HUES6 (cell line): ENCODE data around the gene EXD1.
"Not testable (repeated sequence)": the region's sequence is repeated elsewhere in the genome, so short reads cannot be mapped to it uniquely, and the experiment has no call there.

ENCODE experiments used
- H3K27ac ChIP-seq: 2 replicates; pipeline ENCODE4 v1.7.0; 2013; ENCODE audit warnings: low read depth, mild to moderate bottlenecking, low read length, inconsistent platforms
- H3K27me3 ChIP-seq: 2 replicates; pipeline ENCODE4 v1.6.1; 2013; ENCODE audit warnings: low read length; ENCODE audit not compliant: control insufficient read depth, insufficient read depth
- H3K36me3 ChIP-seq: 2 replicates; pipeline ENCODE4 v1.6.1; 2013; ENCODE audit warnings: low read length; ENCODE audit not compliant: control insufficient read depth, insufficient read depth
- H3K4me1 ChIP-seq: 2 replicates; pipeline ENCODE4 v1.6.1; 2013; ENCODE audit warnings: low read length; ENCODE audit not compliant: control insufficient read depth, insufficient read depth
- H3K4me3 ChIP-seq: 2 replicates; pipeline ENCODE4 v1.5.1; 2013; ENCODE audit warnings: low read depth, low read length
- H3K9ac ChIP-seq: one replicate; pipeline ENCODE4 v1.6.1; 2013; ENCODE audit warnings: mild to moderate bottlenecking, low read length
- H3K9me3 ChIP-seq: 2 replicates; pipeline ENCODE4 v1.6.1; 2013; ENCODE audit warnings: low read depth, low read length; ENCODE audit not compliant: control insufficient read depth, insufficient read depth

The EXD1 gene

GRCh38 chr15:41256577-41257038, 26.1 kb upstream of the EXD1 start:
- no peaks in the 10 kb centered on the region for H3K27me3 ChIP-seq
- H3K9me3 ChIP-seq = no peaks in the 10 kb centered on the region
- peaks cover 22% of the 10 kb centered on the region for H3K36me3 ChIP-seq
- peaks cover 8% of the 10 kb centered on the region; the same call in 1 of the 2 replicates for H3K4me1 ChIP-seq
- H3K9ac ChIP-seq = no peak overlapping the region
- no peak overlapping the region for H3K27ac ChIP-seq
- H3K4me3 ChIP-seq = no peak overlapping the region

GRCh38 chr15:41256103-41256502, 25.5 kb upstream of the EXD1 start:
- Histone ChIP-seq H3K36me3 (peaks cover 22% of the 10 kb centered on the region), H3K9ac (no peak overlapping the region), H3K9me3 (no peaks in the 10 kb centered on the region), H3K27ac (no peak overlapping the region), H3K4me1 (peaks cover 8% of the 10 kb centered on the region; the same call in 1 of the 2 replicates), H3K4me3 (no peak overlapping the region), H3K27me3 (no peaks in the 10 kb centered on the region)

GRCh38 chr15:41254560-41254959, 24.0 kb upstream of the EXD1 start:
- H3K4me1 ChIP-seq = peaks cover 8% of the 10 kb centered on the region; the same call in 1 of the 2 replicates
- H3K9me3 ChIP-seq = no peaks in the 10 kb centered on the region
- H3K27me3 ChIP-seq = no peaks in the 10 kb centered on the region
- H3K36me3 ChIP-seq = peaks cover 22% of the 10 kb centered on the region
- no peak overlapping the region for H3K9ac ChIP-seq
- H3K4me3 ChIP-seq = no peak overlapping the region
- no peak overlapping the region for H3K27ac ChIP-seq

GRCh38 chr15:41251411-41251810, 20.9 kb upstream of the EXD1 start:
- Histone ChIP-seq H3K9ac (no peak overlapping the region), H3K9me3 (no peaks in the 10 kb centered on the region), H3K4me3 (no peak overlapping the region), H3K4me1 (no peaks in the 10 kb centered on the region), H3K27ac (no peak overlapping the region), H3K27me3 (no peaks in the 10 kb centered on the region), H3K36me3 (peaks cover 11% of the 10 kb centered on the region)

GRCh38 chr15:41250745-41251144, 20.2 kb upstream of the EXD1 start:
- H3K9ac ChIP-seq, H3K9me3 ChIP-seq, H3K4me3 ChIP-seq, H3K27ac ChIP-seq, H3K4me1 ChIP-seq, H3K27me3 ChIP-seq: not testable (repeated sequence)
- peaks cover 11% of the 10 kb centered on the region for H3K36me3 ChIP-seq

GRCh38 chr15:41241221-41241964, 10.8 kb upstream of the EXD1 start:
- H3K27ac ChIP-seq = no peak overlapping the region
- no peak overlapping the region for H3K4me3 ChIP-seq
- H3K36me3 ChIP-seq = peaks cover 24% of the 10 kb centered on the region
- H3K9me3 ChIP-seq = no peaks in the 10 kb centered on the region
- no peaks in the 10 kb centered on the region for H3K4me1 ChIP-seq
- no peak overlapping the region for H3K9ac ChIP-seq
- H3K27me3 ChIP-seq = no peaks in the 10 kb centered on the region

GRCh38 chr15:41238100-41238499, 7.5 kb upstream of the EXD1 start:
- Histone ChIP-seq H3K4me1 (no peaks in the 10 kb centered on the region), H3K9me3 (no peaks in the 10 kb centered on the region), H3K36me3 (peaks cover 7% of the 10 kb centered on the region; the same call in 1 of the 2 replicates), H3K9ac (no peak overlapping the region), H3K27ac (no peak overlapping the region), H3K4me3 (no peak overlapping the region), H3K27me3 (no peaks in the 10 kb centered on the region)

- Histone ChIP-seq H3K4me3 (no peak overlapping the region), H3K9me3 (no peaks in the 10 kb centered on the region), H3K27me3 (no peaks in the 10 kb centered on the region)
Observed at GRCh38 chr15:41235929-41236328, 5.4 kb upstream of the EXD1 start.

GRCh38 chr15:41235228-41235627, 4.7 kb upstream of the EXD1 start:
- not testable (repeated sequence) for H3K27ac ChIP-seq, H3K4me1 ChIP-seq, H3K4me3 ChIP-seq, H3K9ac ChIP-seq, H3K27me3 ChIP-seq, H3K9me3 ChIP-seq, H3K36me3 ChIP-seq

More at GRCh38 chr15:41235929-41236328, 5.4 kb upstream of the EXD1 start:
- H3K27ac ChIP-seq = no peak overlapping the region
- no peak overlapping the region for H3K9ac ChIP-seq
- H3K36me3 ChIP-seq = 0 out of 2 replicates have a peak, but pooled peaks cover 3% of the 10 kb centered on the region
- H3K4me1 ChIP-seq = no peaks in the 10 kb centered on the region; the same call in 1 of the 2 replicates

GRCh38 chr15:41233367-41233771, 2.8 kb upstream of the EXD1 start:
- Histone ChIP-seq H3K4me3 (no peak overlapping the region), H3K9ac (no peak overlapping the region), H3K9me3 (no peaks in the 10 kb centered on the region), H3K27ac (no peak overlapping the region), H3K4me1 (no peaks in the 10 kb centered on the region; the same call in 1 of the 2 replicates), H3K36me3 (0 out of 2 replicates have a peak, but pooled peaks cover 3% of the 10 kb centered on the region), H3K27me3 (no peaks in the 10 kb centered on the region)

- H3K27me3 ChIP-seq = no peaks in the 10 kb centered on the region
- H3K9ac ChIP-seq = peak overlapping the region; percentile 80
- peak overlapping the region; percentile 83 for H3K4me3 ChIP-seq
- peak overlapping the region; percentile 22; the same call in 1 of the 2 replicates for H3K27ac ChIP-seq
- H3K9me3 ChIP-seq = no peaks in the 10 kb centered on the region
- no peaks in the 10 kb centered on the region; the same call in 1 of the 2 replicates for H3K4me1 ChIP-seq
- 0 out of 2 replicates have a peak, but pooled peaks cover 3% of the 10 kb centered on the region for H3K36me3 ChIP-seq
Observed at GRCh38 chr15:41231422-41232226, 1.1 kb upstream of the EXD1 start.
